Ishikawa (cell line): ENCODE data around the gene FAM98B.

Source experiments
- CEBPB ChIP-seq: IDR thresholded peaks from 2 replicates; pipeline ENCODE4 v1.6.1; 2012
- EP300 ChIP-seq: IDR thresholded peaks from 2 replicates; pipeline ENCODE4 v1.6.1; 2012; ENCODE audit warnings: borderline replicate concordance
- REST ChIP-seq: IDR thresholded peaks from 2 replicates; pipeline ENCODE4 v1.6.1; 2012; ENCODE audit warnings: low read depth, mild to moderate bottlenecking
- TAF1 ChIP-seq: IDR thresholded peaks from 2 replicates; pipeline ENCODE4 v1.6.1; 2012; ENCODE audit warnings: low read depth, mild to moderate bottlenecking
- TEAD4 ChIP-seq: IDR thresholded peaks from 2 replicates; pipeline ENCODE4 v1.6.1; 2012
- YY1 ChIP-seq: IDR thresholded peaks from 2 replicates; pipeline ENCODE4 v1.6.1; 2012; ENCODE audit warnings: low read depth

- TF ChIP-seq EP300 (no peak), YY1 (no peak), REST (no peak), TEAD4 (no peak), TAF1 (no peak), CEBPB (no peak)
These were observed 12.8 kb upstream of the FAM98B start for GRCh38 chr15:38441130-38441519.
